Measurements from ENCODE around the gene REG1A.

REG1A gene

DNA sequence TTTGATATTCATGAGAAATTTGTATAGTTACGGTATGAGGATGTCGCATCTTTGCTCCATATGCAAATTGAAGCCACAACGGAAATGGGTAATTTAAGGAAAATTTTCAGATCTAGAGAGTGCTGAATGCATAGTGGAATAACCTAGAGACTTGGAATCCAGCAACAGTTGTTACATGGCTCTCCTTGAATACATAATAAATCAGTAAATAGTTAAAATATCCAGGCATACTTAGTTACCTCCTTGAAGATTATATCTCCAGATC, 5.4 kb downstream of the REG1A start:
- no peak for TF ChIP-seq SUZ12 (IDR thresholded peaks at IDR 0.05; ENCODE audit: extremely low read depth, insufficient read depth, insufficient read length)
- no peak for TF ChIP-seq YY1 (IDR thresholded peaks at IDR 0.05; ENCODE audit: insufficient read depth, insufficient read length)
- no peak for TF ChIP-seq ZNF274 (IDR thresholded peaks at IDR 0.05; ENCODE audit: low read depth, low read length)
- no peak overlapping the region for H3K4me3 ChIP-seq (ENCODE audit: insufficient read length, low read depth)
- no peaks in the 10 kb centered on the region for H3K36me3 ChIP-seq (ENCODE audit: insufficient read depth, insufficient read length, low read length)
- H3K4me1 ChIP-seq (ENCODE audit: insufficient read depth, insufficient read length), result no peaks in the 10 kb centered on the region
- no peaks in the 10 kb centered on the region for H3K27me3 ChIP-seq (ENCODE audit: insufficient read depth, insufficient read length)
- no peaks in the 10 kb centered on the region for H3K9me3 ChIP-seq (ENCODE audit: insufficient read depth, low read length)
- no peak overlapping the region for H3K9ac ChIP-seq (ENCODE audit: insufficient read length, low read depth)
- DNase-seq (ENCODE audit: low read depth, low spot score), result no peak

DNA sequence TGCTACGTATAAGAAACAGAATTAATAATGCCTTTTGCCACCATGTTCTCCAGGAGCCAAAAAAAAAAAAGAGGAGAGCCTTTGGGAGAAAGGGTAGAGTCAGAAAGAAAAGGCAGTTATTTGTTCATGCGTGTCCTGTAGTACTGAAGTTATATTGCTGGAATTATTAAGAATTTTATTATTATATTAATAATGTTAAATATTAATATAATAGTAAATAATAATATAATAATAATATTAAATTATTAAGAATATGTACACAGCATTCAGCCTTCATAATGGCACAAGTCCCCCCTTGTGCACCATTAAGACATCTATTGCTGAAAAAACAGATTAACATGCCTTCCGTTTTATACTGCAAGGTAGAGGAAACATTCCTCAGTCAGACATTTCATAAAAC, 8.1 kb downstream of the REG1A start:
- TF ChIP-seq ZNF274 (IDR thresholded peaks at IDR 0.05; ENCODE audit: low read depth, low read length) (no peak), YY1 (IDR thresholded peaks at IDR 0.05; ENCODE audit: insufficient read depth, insufficient read length) (no peak), SUZ12 (IDR thresholded peaks at IDR 0.05; ENCODE audit: extremely low read depth, insufficient read depth, insufficient read length) (no peak)
- Histone ChIP-seq H3K9ac (ENCODE audit: insufficient read length, low read depth) (no peak overlapping the region), H3K4me3 (ENCODE audit: insufficient read length, low read depth) (no peak overlapping the region), H3K36me3 (ENCODE audit: insufficient read depth, insufficient read length, low read length) (no peaks in the 10 kb centered on the region), H3K27me3 (ENCODE audit: insufficient read depth, insufficient read length) (no peaks in the 10 kb centered on the region), H3K9me3 (ENCODE audit: insufficient read depth, low read length) (no peaks in the 10 kb centered on the region), H3K4me1 (ENCODE audit: insufficient read depth, insufficient read length) (no peaks in the 10 kb centered on the region)
- DNase-seq (ENCODE audit: low read depth, low spot score), result no peak

- H3K36me3 ChIP-seq (ENCODE audit: insufficient read depth, insufficient read length, low read length), result no peaks in the 10 kb centered on the region
- no peak overlapping the region for H3K4me3 ChIP-seq (ENCODE audit: insufficient read length, low read depth)
- no peaks in the 10 kb centered on the region for H3K4me1 ChIP-seq (ENCODE audit: insufficient read depth, insufficient read length)
- H3K9me3 ChIP-seq (ENCODE audit: insufficient read depth, low read length), result no peaks in the 10 kb centered on the region
- DNase-seq (ENCODE audit: low read depth, low spot score), result no peak
- no peak overlapping the region for H3K9ac ChIP-seq (ENCODE audit: insufficient read length, low read depth)
- H3K27me3 ChIP-seq (ENCODE audit: insufficient read depth, insufficient read length), result no peaks in the 10 kb centered on the region
- TF ChIP-seq SUZ12 (IDR thresholded peaks at IDR 0.05; ENCODE audit: extremely low read depth, insufficient read depth, insufficient read length) (no peak), ZNF274 (IDR thresholded peaks at IDR 0.05; ENCODE audit: low read depth, low read length) (no peak), YY1 (IDR thresholded peaks at IDR 0.05; ENCODE audit: insufficient read depth, insufficient read length) (no peak)
Measured at GRCh38 chr2:79129260-79129659, 9.0 kb downstream of the REG1A start.

GRCh38 chr2:79129804-79130203, 9.5 kb downstream of the REG1A start:
- Histone ChIP-seq H3K9ac (ENCODE audit: insufficient read length, low read depth) (no peak overlapping the region), H3K4me1 (ENCODE audit: insufficient read depth, insufficient read length) (no peaks in the 10 kb centered on the region), H3K27me3 (ENCODE audit: insufficient read depth, insufficient read length) (no peaks in the 10 kb centered on the region), H3K9me3 (ENCODE audit: insufficient read depth, low read length) (no peaks in the 10 kb centered on the region), H3K36me3 (ENCODE audit: insufficient read depth, insufficient read length, low read length) (no peaks in the 10 kb centered on the region), H3K4me3 (ENCODE audit: insufficient read length, low read depth) (no peak overlapping the region)
- DNase-seq (ENCODE audit: low read depth, low spot score), result no peak
- no peak for TF ChIP-seq SUZ12 (IDR thresholded peaks at IDR 0.05; ENCODE audit: extremely low read depth, insufficient read depth, insufficient read length)

DNA sequence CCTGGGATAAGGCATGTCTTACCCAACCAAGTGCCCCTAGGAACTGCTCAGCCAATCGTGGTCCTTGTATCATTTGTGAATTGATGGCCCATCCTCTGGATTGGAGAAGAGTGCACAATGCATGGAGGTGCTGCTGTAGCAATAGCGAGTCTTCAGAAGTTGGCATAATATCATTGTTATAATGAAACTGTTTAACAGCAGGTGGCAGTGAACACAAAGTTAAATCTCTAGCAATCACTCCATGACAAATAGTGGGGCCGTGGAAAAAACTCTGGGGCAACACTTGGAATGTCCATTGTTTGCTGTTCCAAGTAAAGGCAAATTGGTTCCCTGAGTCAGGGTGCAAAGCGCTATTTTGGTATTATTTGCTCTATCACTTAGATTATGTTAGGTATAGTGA, 11.4 kb downstream of the REG1A start:
- Histone ChIP-seq H3K9ac (ENCODE audit: insufficient read length, low read depth) (no peak overlapping the region), H3K27me3 (ENCODE audit: insufficient read depth, insufficient read length) (no peaks in the 10 kb centered on the region), H3K4me3 (ENCODE audit: insufficient read length, low read depth) (no peak overlapping the region), H3K36me3 (ENCODE audit: insufficient read depth, insufficient read length, low read length) (no peaks in the 10 kb centered on the region), H3K4me1 (ENCODE audit: insufficient read depth, insufficient read length) (no peaks in the 10 kb centered on the region), H3K9me3 (ENCODE audit: insufficient read depth, low read length) (no peaks in the 10 kb centered on the region)
- no peak for DNase-seq (ENCODE audit: low read depth, low spot score)
- TF ChIP-seq YY1 (IDR thresholded peaks at IDR 0.05; ENCODE audit: insufficient read depth, insufficient read length), result no peak
- no peak for TF ChIP-seq SUZ12 (IDR thresholded peaks at IDR 0.05; ENCODE audit: extremely low read depth, insufficient read depth, insufficient read length)
- TF ChIP-seq ZNF274 (IDR thresholded peaks at IDR 0.05; ENCODE audit: low read depth, low read length), result no peak

- Histone ChIP-seq H3K27me3 (ENCODE audit: insufficient read depth, insufficient read length) (no peaks in the 10 kb centered on the region), H3K9ac (ENCODE audit: insufficient read length, low read depth) (no peak overlapping the region), H3K4me3 (ENCODE audit: insufficient read length, low read depth) (no peak overlapping the region), H3K4me1 (ENCODE audit: insufficient read depth, insufficient read length) (no peaks in the 10 kb centered on the region), H3K36me3 (ENCODE audit: insufficient read depth, insufficient read length, low read length) (no peaks in the 10 kb centered on the region), H3K9me3 (ENCODE audit: insufficient read depth, low read length) (no peaks in the 10 kb centered on the region)
- DNase-seq (ENCODE audit: low read depth, low spot score), result no peak
- no peak for TF ChIP-seq SUZ12 (IDR thresholded peaks at IDR 0.05; ENCODE audit: extremely low read depth, insufficient read depth, insufficient read length)
- TF ChIP-seq YY1 (IDR thresholded peaks at IDR 0.05; ENCODE audit: insufficient read depth, insufficient read length), result no peak
- no peak for TF ChIP-seq ZNF274 (IDR thresholded peaks at IDR 0.05; ENCODE audit: low read depth, low read length)
Measured at GRCh38 chr2:79138385-79138784, 18.1 kb downstream of the REG1A start.

GRCh38 chr2:79139423-79139822, 19.1 kb downstream of the REG1A start:
- no peaks in the 10 kb centered on the region for H3K36me3 ChIP-seq (ENCODE audit: insufficient read depth, insufficient read length, low read length)

More at GRCh38 chr2:79139423-79139822, 19.1 kb downstream of the REG1A start:
- no peaks in the 10 kb centered on the region for H3K9me3 ChIP-seq (ENCODE audit: insufficient read depth, low read length)
- H3K9ac ChIP-seq (ENCODE audit: insufficient read length, low read depth), result no peak overlapping the region
- H3K4me3 ChIP-seq (ENCODE audit: insufficient read length, low read depth), result no peak overlapping the region
- TF ChIP-seq SUZ12 (IDR thresholded peaks at IDR 0.05; ENCODE audit: extremely low read depth, insufficient read depth, insufficient read length), result no peak
- no peak for TF ChIP-seq ZNF274 (IDR thresholded peaks at IDR 0.05; ENCODE audit: low read depth, low read length)
- no peak for TF ChIP-seq YY1 (IDR thresholded peaks at IDR 0.05; ENCODE audit: insufficient read depth, insufficient read length)
- no peak for DNase-seq (ENCODE audit: low read depth, low spot score)
- no peaks in the 10 kb centered on the region for H3K4me1 ChIP-seq (ENCODE audit: insufficient read depth, insufficient read length)
- H3K27me3 ChIP-seq (ENCODE audit: insufficient read depth, insufficient read length), result no peaks in the 10 kb centered on the region
